Neural cell (in vitro differentiated cells): Measurements from ENCODE around the gene DRAP1. TPM values are rescaled to one million over a fixed set of nuclear protein-coding genes. Genes with fewer than 3 reads are reported as not detected.

Source experiments
- H2AFZ ChIP-seq: fragments of 200-600, 300-800 bp; sonication (generic), shearing (Covaris generic); 2 replicates; pipeline ENCODE4 v1.6.0; 2014; ENCODE audit warnings: low read depth, mild to moderate bottlenecking, antibody characterized with exemption, low read length, moderate library complexity
- H3F3A ChIP-seq: fragments of 200-600 bp; shearing (Covaris generic); 2 replicates; pipeline ENCODE4 v1.6.1; 2016; ENCODE audit warnings: mild to moderate bottlenecking, moderate library complexity, mixed read lengths, antibody characterized with exemption, low read length; ENCODE audit not compliant: insufficient read depth, poor library complexity, severe bottlenecking
- H3K27ac ChIP-seq: fragments of 200-600, 300-800 bp; sonication (generic), shearing (Covaris generic); 2 replicates; pipeline ENCODE4 v1.5.1; 2014; ENCODE audit warnings: mild to moderate bottlenecking, low read length, moderate library complexity
- H3K27me3 ChIP-seq: fragments of 300-800, 200-600 bp; sonication (generic), shearing (Covaris generic); 2 replicates; pipeline ENCODE4 v1.6.0; 2014; ENCODE audit warnings: mild to moderate bottlenecking, low read depth, low read length, moderate library complexity; ENCODE audit not compliant: insufficient read depth
- H3K36me3 ChIP-seq: fragments of 300-800, 200-600 bp; sonication (generic), shearing (Covaris generic); 2 replicates; pipeline ENCODE4 v1.5.1; 2014; ENCODE audit warnings: mild to moderate bottlenecking, antibody characterized with exemption, low read length, moderate library complexity; ENCODE audit not compliant: insufficient read depth
- H3K4me2 ChIP-seq: fragments of 300-800, 200-600 bp; sonication (generic), shearing (Covaris generic); 2 replicates; pipeline ENCODE4 v1.6.0; 2014; ENCODE audit warnings: mild to moderate bottlenecking, low read length
- H3K4me3 ChIP-seq: fragments of 300-800, 200-600 bp; sonication (generic), shearing (Covaris generic); 2 replicates; pipeline ENCODE4 v1.5.1; 2014; ENCODE audit warnings: mild to moderate bottlenecking, low read length, moderate library complexity
- H3K79me2 ChIP-seq: fragments of 200-600 bp; shearing (Covaris generic); replicated peaks from 2 replicates; pipeline ENCODE4 v1.6.0; 2014; ENCODE audit warnings: mild to moderate bottlenecking, low read length, moderate library complexity; ENCODE audit not compliant: insufficient read depth
- H3K9ac ChIP-seq: fragments of 300-800, 200-600 bp; sonication (generic), shearing (Covaris generic); 2 replicates; pipeline ENCODE4 v1.6.1; 2016; ENCODE audit warnings: mild to moderate bottlenecking, low read length, mixed read lengths
- H3K9me2 ChIP-seq: fragments of 200-600 bp; shearing (Covaris generic); 2 replicates; pipeline ENCODE4 v1.6.1; 2016; ENCODE audit warnings: mild to moderate bottlenecking, low read length, mixed read lengths; ENCODE audit not compliant: insufficient read depth
- H3K9me3 ChIP-seq: fragments of 200-600, 300-800 bp; sonication (generic), shearing (Covaris generic); 2 replicates; pipeline ENCODE4 v1.6.1; 2016; ENCODE audit warnings: mild to moderate bottlenecking, mixed run types, low read length, moderate library complexity, mixed read lengths
- H4K20me1 ChIP-seq: fragments of 200-600 bp; shearing (Covaris generic); 2 replicates; pipeline ENCODE4 v1.6.1; 2016; ENCODE audit warnings: mild to moderate bottlenecking, mixed run types; ENCODE audit not compliant: insufficient read depth
- CTCF ChIP-seq: fragments of 450-650 bp; IDR thresholded peaks from 2 replicates; pipeline ENCODE4 v1.5.1; 2014; ENCODE audit warnings: antibody characterized with exemption, mild to moderate bottlenecking, moderate library complexity; ENCODE audit not compliant: poor library complexity, severe bottlenecking
- EP300 ChIP-seq: fragments of 450-650 bp; conservative IDR thresholded peaks from 2 replicates; pipeline ENCODE4 v1.6.1; 2014; ENCODE audit warnings: antibody characterized with exemption, mild to moderate bottlenecking, moderate library complexity; ENCODE audit not compliant: poor library complexity, severe bottlenecking
- EZH2 ChIP-seq: fragments of 200-600, 300-800 bp; shearing (Covaris generic), sonication (generic); IDR thresholded peaks from 2 replicates; pipeline ENCODE4 v1.6.1; 2014; ENCODE audit warnings: antibody characterized with exemption, low read length, borderline replicate concordance, mild to moderate bottlenecking; ENCODE audit not compliant: insufficient read depth, poor library complexity, severe bottlenecking
- MXI1 ChIP-seq: fragments of 450-650 bp; conservative IDR thresholded peaks from 2 replicates; pipeline ENCODE4 v1.6.1; 2014; ENCODE audit warnings: antibody characterized with exemption, mild to moderate bottlenecking; ENCODE audit not compliant: poor library complexity, severe bottlenecking
- POLR2AphosphoS5 ChIP-seq: IDR thresholded peaks from 2 replicates; pipeline ENCODE4 v1.6.1; 2012
- RAD21 ChIP-seq: fragments of 450-650 bp; conservative IDR thresholded peaks from 2 replicates; pipeline ENCODE4 v1.6.1; 2014; ENCODE audit warnings: antibody characterized with exemption, mild to moderate bottlenecking, moderate library complexity
- REST ChIP-seq: IDR thresholded peaks from 2 replicates; pipeline ENCODE4 v1.6.1; 2012; ENCODE audit warnings: borderline replicate concordance
- TAF1 ChIP-seq: IDR thresholded peaks from 2 replicates; pipeline ENCODE4 v1.6.1; 2012; ENCODE audit warnings: low read depth
- polyA plus RNA-seq: library from polyadenylated mRNA; depleted of rRNA; stranded (reverse); fragments of >200 nt; gene quantifications from 2 replicates; pipeline ENCODE4 v1.2.3, GENCODE V29; 2014

DRAP1 gene
- polyA plus RNA-seq, 1 donor from 2014 or later, result 242 TPM

- H3K9me2 ChIP-seq, result no peaks in the 10 kb centered on the region
- no peak overlapping the region for H3K4me3 ChIP-seq
- no peak overlapping the region for H3K4me2 ChIP-seq
- H3K79me2 ChIP-seq, result no peaks in the 10 kb centered on the region
- no peaks in the 10 kb centered on the region for H4K20me1 ChIP-seq
- no peaks in the 10 kb centered on the region for H3K9me3 ChIP-seq
- no peaks in the 10 kb centered on the region for H3K36me3 ChIP-seq
- no peak overlapping the region for H3K9ac ChIP-seq
- TF ChIP-seq REST (no peak), POLR2AphosphoS5 (no peak), TAF1 (no peak)
- H3K27me3 ChIP-seq, result no peaks in the 10 kb centered on the region
- H3F3A ChIP-seq, result no peaks in the 10 kb centered on the region
- H2AFZ ChIP-seq, result no peak overlapping the region
- no peak overlapping the region for H3K27ac ChIP-seq
Observed at GRCh38 chr11:65952052-65952521, 32.9 kb downstream of the DRAP1 start.

GRCh38 chr11:65953471-65953870, 34.2 kb downstream of the DRAP1 start:
- H3K9me3 ChIP-seq, result no peaks in the 10 kb centered on the region
- no peak overlapping the region for H2AFZ ChIP-seq
- H3K9me2 ChIP-seq, result no peaks in the 10 kb centered on the region
- no peak overlapping the region for H3K27ac ChIP-seq
- no peaks in the 10 kb centered on the region for H4K20me1 ChIP-seq
- no peaks in the 10 kb centered on the region for H3K27me3 ChIP-seq
- H3K4me3 ChIP-seq, result no peak overlapping the region
- no peaks in the 10 kb centered on the region for H3K79me2 ChIP-seq
- no peak overlapping the region for H3K9ac ChIP-seq
- H3K36me3 ChIP-seq, result no peaks in the 10 kb centered on the region
- TF ChIP-seq REST, result no peak
- TF ChIP-seq POLR2AphosphoS5, result no peak
- no peak for TF ChIP-seq MXI1
- no peak for TF ChIP-seq CTCF
- no peak for TF ChIP-seq RAD21
- no peak for TF ChIP-seq EZH2
- TF ChIP-seq EP300, result no peak
- H3F3A ChIP-seq, result no peaks in the 10 kb centered on the region
- H3K4me2 ChIP-seq, result no peak overlapping the region
